Measurements from ENCODE around the gene HSPG2. TPM values are rescaled to one million over a fixed set of nuclear protein-coding genes. Genes with fewer than 3 reads are reported as not detected.
A peak's percentile ranks its signal among the peaks of the same experiment; 100 is the strongest.

The HSPG2 gene
- total RNA-seq, 5 donors from 2014 or later (not counting 1 experiment from before 2014, with no cell fraction given), result 4.4 to 9.3 (median 7.9) TPM

GRCh38 chr1:21868941-21869454 lies 68.1 kb downstream of the HSPG2 start:
- ChIA-PET POLR2A (no interaction called here), CTCF (no interaction called here)
- Mint-ChIP-seq H3K4me3 (no peak overlapping the region), H3K9me3 (no peaks in the 10 kb centered on the region), H3K4me1 (no peaks in the 10 kb centered on the region), H3K27ac (no peak overlapping the region), H3K27me3 (peaks cover 0 to 1% of the 10 kb centered on the region in 2 donors), H3K36me3 (no peaks in the 10 kb centered on the region)
- Histone ChIP-seq H3K36me3 (ENCODE audit: control insufficient read depth in 2 of 2, extremely low read depth in 1 of 2, insufficient read depth in 1 of 2, low read length in 1 of 2) (no peaks in the 10 kb centered on the region), H3K27ac (ENCODE audit: low read length) (no peak overlapping the region), H3K9me3 (no peaks in the 10 kb centered on the region), H3K27me3 (replicated peaks in 1 of 2; ENCODE audit: control insufficient read depth in 2 of 2, extremely low read depth in 1 of 2, insufficient read depth in 2 of 2, low read length in 1 of 2) (peaks cover 0 to 5% of the 10 kb centered on the region in 2 experiments), H3K4me1 (ENCODE audit: control insufficient read depth in 1 of 2, extremely low read depth in 1 of 2, insufficient read depth in 2 of 2, low read length in 2 of 2) (no peaks in the 10 kb centered on the region), H3K4me3 (ENCODE audit: control insufficient read depth in 1 of 2, extremely low read depth in 1 of 2, low read length in 1 of 2) (no peak overlapping the region)
- 96% methylated on average over 4 of the region's 12 CpGs for WGBS (ENCODE audit: insufficient coverage)
- no peak for ATAC-seq (replicated peaks in 1 of 4)
- DNase-seq, result no peak

GRCh38 chr1:21868482-21868881 lies 68.6 kb downstream of the HSPG2 start:
- no peak overlapping the region for H3K4me3 ChIP-seq (ENCODE audit: control insufficient read depth in 1 of 2, extremely low read depth in 1 of 2, low read length in 1 of 2)
- H3K4me1 ChIP-seq (ENCODE audit: control insufficient read depth in 1 of 2, extremely low read depth in 1 of 2, insufficient read depth in 2 of 2, low read length in 2 of 2), result no peaks in the 10 kb centered on the region
- H3K27ac Mint-ChIP-seq, result no peak overlapping the region
- DNase-seq, result no peak
- no peaks in the 10 kb centered on the region for H3K4me1 Mint-ChIP-seq
- ATAC-seq (replicated peaks in 1 of 4), result no peak
- no peaks in the 10 kb centered on the region for H3K9me3 Mint-ChIP-seq
- no peak overlapping the region for H3K4me3 Mint-ChIP-seq
- H3K27ac ChIP-seq (ENCODE audit: low read length), result no peak overlapping the region
- ChIA-PET POLR2A (no interaction called here), CTCF (no interaction called here)
- H3K27me3 Mint-ChIP-seq, result peaks cover 0 to 1% of the 10 kb centered on the region in 2 donors
- WGBS (ENCODE audit: insufficient coverage), result 87% methylated on average over 7 of the region's 7 CpGs
- no peaks in the 10 kb centered on the region for H3K9me3 ChIP-seq
- H3K36me3 Mint-ChIP-seq, result no peaks in the 10 kb centered on the region
- no peaks in the 10 kb centered on the region for H3K36me3 ChIP-seq (ENCODE audit: control insufficient read depth in 2 of 2, extremely low read depth in 1 of 2, insufficient read depth in 1 of 2, low read length in 1 of 2)
- H3K27me3 ChIP-seq (replicated peaks in 1 of 2; ENCODE audit: control insufficient read depth in 2 of 2, extremely low read depth in 1 of 2, insufficient read depth in 2 of 2, low read length in 1 of 2), result peaks cover 0 to 5% of the 10 kb centered on the region in 2 experiments

- no peak overlapping the region for H3K27ac ChIP-seq (ENCODE audit: low read length)
- no CpG with 5 or more reads among the region's 5 CpGs for whole genome bisulfite sequencing (ENCODE audit: insufficient coverage)
Observed at GRCh38 chr1:21867451-21867996, 69.6 kb downstream of the HSPG2 start.

GRCh38 chr1:21866707-21867043 lies 70.4 kb downstream of the HSPG2 start:
- Histone ChIP-seq H3K27me3 (replicated peaks in 1 of 2; ENCODE audit: control insufficient read depth in 2 of 2, extremely low read depth in 1 of 2, insufficient read depth in 2 of 2, low read length in 1 of 2) (peaks cover 0 to 5% of the 10 kb centered on the region in 2 experiments), H3K4me1 (ENCODE audit: control insufficient read depth in 1 of 2, extremely low read depth in 1 of 2, insufficient read depth in 2 of 2, low read length in 2 of 2) (no peaks in the 10 kb centered on the region), H3K36me3 (ENCODE audit: control insufficient read depth in 2 of 2, extremely low read depth in 1 of 2, insufficient read depth in 1 of 2, low read length in 1 of 2) (no peaks in the 10 kb centered on the region), H3K27ac (ENCODE audit: low read length) (no peak overlapping the region), H3K9me3 (no peaks in the 10 kb centered on the region), H3K4me3 (ENCODE audit: control insufficient read depth in 1 of 2, extremely low read depth in 1 of 2, low read length in 1 of 2) (no peak overlapping the region)
- POLR2A ChIA-PET, result no interaction called here
- no peaks in the 10 kb centered on the region for H3K36me3 Mint-ChIP-seq
- no peak for DNase-seq
- CTCF ChIA-PET, result interaction anchor here (0.6 to 0.7 kb wide), 2 partner anchors 98 to 734 kb away, joined by 3 to 5 read pairs; no protein-coding TSS in a partner anchor
- H3K4me3 Mint-ChIP-seq, result no peak overlapping the region
- no peaks in the 10 kb centered on the region for H3K9me3 Mint-ChIP-seq
- H3K27ac Mint-ChIP-seq, result no peak overlapping the region
- no CpG with 5 or more reads among the region's 1 CpG for WGBS (ENCODE audit: insufficient coverage)
- H3K27me3 Mint-ChIP-seq, result peaks cover 0 to 1% of the 10 kb centered on the region in 2 donors
- H3K4me1 Mint-ChIP-seq, result no peaks in the 10 kb centered on the region
- ATAC-seq (replicated peaks in 1 of 4), result no peak

More at GRCh38 chr1:21867451-21867996, 69.6 kb downstream of the HSPG2 start:
- Mint-ChIP-seq H3K36me3 (no peaks in the 10 kb centered on the region), H3K9me3 (no peaks in the 10 kb centered on the region), H3K27ac (peak overlapping the region in 1 of 2 donors; percentile 49), H3K27me3 (peaks cover 0 to 1% of the 10 kb centered on the region in 2 donors), H3K4me3 (no peak overlapping the region), H3K4me1 (no peaks in the 10 kb centered on the region)
- ChIA-PET CTCF (no interaction called here), POLR2A (interaction anchor here in 1 of 2 donors (0.5 kb wide), 1 partner anchor 1477 kb away, joined by 10 read pairs; the partner anchor contains the start of gene HNRNPR)
- DNase-seq (no peak), ATAC-seq (replicated peaks in 1 of 4) (no peak)
- no peak overlapping the region for H3K4me3 ChIP-seq (ENCODE audit: control insufficient read depth in 1 of 2, extremely low read depth in 1 of 2, low read length in 1 of 2)
- peaks cover 0 to 5% of the 10 kb centered on the region in 2 experiments for H3K27me3 ChIP-seq (replicated peaks in 1 of 2; ENCODE audit: control insufficient read depth in 2 of 2, extremely low read depth in 1 of 2, insufficient read depth in 2 of 2, low read length in 1 of 2)
- H3K4me1 ChIP-seq (ENCODE audit: control insufficient read depth in 1 of 2, extremely low read depth in 1 of 2, insufficient read depth in 2 of 2, low read length in 2 of 2), result no peaks in the 10 kb centered on the region
- no peaks in the 10 kb centered on the region for H3K9me3 ChIP-seq
- no peaks in the 10 kb centered on the region for H3K36me3 ChIP-seq (ENCODE audit: control insufficient read depth in 2 of 2, extremely low read depth in 1 of 2, insufficient read depth in 1 of 2, low read length in 1 of 2)

GRCh38 chr1:21865943-21866706 lies 71.0 kb downstream of the HSPG2 start:
- WGBS (ENCODE audit: insufficient coverage), result 94% methylated on average over 2 of the region's 11 CpGs
- Histone ChIP-seq H3K36me3 (ENCODE audit: control insufficient read depth in 2 of 2, extremely low read depth in 1 of 2, insufficient read depth in 1 of 2, low read length in 1 of 2) (no peaks in the 10 kb centered on the region), H3K4me1 (ENCODE audit: control insufficient read depth in 1 of 2, extremely low read depth in 1 of 2, insufficient read depth in 2 of 2, low read length in 2 of 2) (no peaks in the 10 kb centered on the region), H3K4me3 (ENCODE audit: control insufficient read depth in 1 of 2, extremely low read depth in 1 of 2, low read length in 1 of 2) (no peak overlapping the region), H3K27me3 (replicated peaks in 1 of 2; ENCODE audit: control insufficient read depth in 2 of 2, extremely low read depth in 1 of 2, insufficient read depth in 2 of 2, low read length in 1 of 2) (peaks cover 0 to 5% of the 10 kb centered on the region in 2 experiments), H3K9me3 (no peaks in the 10 kb centered on the region), H3K27ac (ENCODE audit: low read length) (no peak overlapping the region)
- CTCF ChIA-PET, result interaction anchor here (0.6 to 0.7 kb wide), 2 partner anchors 97 to 735 kb away, joined by 3 to 5 read pairs; no protein-coding TSS in a partner anchor
- no peaks in the 10 kb centered on the region for H3K9me3 Mint-ChIP-seq
- ATAC-seq (replicated peaks in 1 of 4), result peak in 1 of 4 experiments; percentile 22
- DNase-seq, result peak in 2 of 35 experiments; percentile 6 to 27
- peaks cover 0 to 1% of the 10 kb centered on the region in 2 donors for H3K27me3 Mint-ChIP-seq
- no peak overlapping the region for H3K4me3 Mint-ChIP-seq
- POLR2A ChIA-PET, result no interaction called here
- no peaks in the 10 kb centered on the region for H3K36me3 Mint-ChIP-seq
- H3K27ac Mint-ChIP-seq, result peak overlapping the region in 1 of 2 donors; percentile 16
- no peaks in the 10 kb centered on the region for H3K4me1 Mint-ChIP-seq

GRCh38 chr1:21865609-21865942 lies 71.5 kb downstream of the HSPG2 start:
- H3K27ac Mint-ChIP-seq, result no peak overlapping the region
- DNase-seq (no peak), ATAC-seq (replicated peaks in 1 of 4) (no peak)
- no peaks in the 10 kb centered on the region for H3K36me3 Mint-ChIP-seq
- ChIA-PET CTCF (no interaction called here), POLR2A (no interaction called here)
- H3K9me3 ChIP-seq, result no peaks in the 10 kb centered on the region
- no peaks in the 10 kb centered on the region for H3K4me1 ChIP-seq (ENCODE audit: control insufficient read depth in 1 of 2, extremely low read depth in 1 of 2, insufficient read depth in 2 of 2, low read length in 2 of 2)
- peaks cover 0 to 1% of the 10 kb centered on the region in 2 donors for H3K27me3 Mint-ChIP-seq
- no peaks in the 10 kb centered on the region for H3K36me3 ChIP-seq (ENCODE audit: control insufficient read depth in 2 of 2, extremely low read depth in 1 of 2, insufficient read depth in 1 of 2, low read length in 1 of 2)
- no peak overlapping the region for H3K4me3 Mint-ChIP-seq
- WGBS (ENCODE audit: insufficient coverage), result 96% methylated on average over 3 of the region's 7 CpGs
- no peaks in the 10 kb centered on the region for H3K4me1 Mint-ChIP-seq
- H3K9me3 Mint-ChIP-seq, result no peaks in the 10 kb centered on the region
- H3K4me3 ChIP-seq (ENCODE audit: control insufficient read depth in 1 of 2, extremely low read depth in 1 of 2, low read length in 1 of 2), result no peak overlapping the region
- peaks cover 0 to 4% of the 10 kb centered on the region in 2 experiments for H3K27me3 ChIP-seq (replicated peaks in 1 of 2; ENCODE audit: control insufficient read depth in 2 of 2, extremely low read depth in 1 of 2, insufficient read depth in 2 of 2, low read length in 1 of 2)
- H3K27ac ChIP-seq (ENCODE audit: low read length), result no peak overlapping the region

Measured in T-cell (primary cell).